Measurements from ENCODE around the gene APPL1. TPM values are rescaled to one million over a fixed set of nuclear protein-coding genes. Genes with fewer than 3 reads are reported as not detected.

Gene APPL1
- 10 to 100 TPM; 25.8 to 34.9 TPM for total RNA-seq

GRCh38 chr3:57227204-57227929, at the start of gene APPL1:
TSS of gene APPL1 (plus strand) at chr3:57227729. CDS start at chr3:57227884, 155 bp downstream.
- TF ChIP-seq, protein P1, sequence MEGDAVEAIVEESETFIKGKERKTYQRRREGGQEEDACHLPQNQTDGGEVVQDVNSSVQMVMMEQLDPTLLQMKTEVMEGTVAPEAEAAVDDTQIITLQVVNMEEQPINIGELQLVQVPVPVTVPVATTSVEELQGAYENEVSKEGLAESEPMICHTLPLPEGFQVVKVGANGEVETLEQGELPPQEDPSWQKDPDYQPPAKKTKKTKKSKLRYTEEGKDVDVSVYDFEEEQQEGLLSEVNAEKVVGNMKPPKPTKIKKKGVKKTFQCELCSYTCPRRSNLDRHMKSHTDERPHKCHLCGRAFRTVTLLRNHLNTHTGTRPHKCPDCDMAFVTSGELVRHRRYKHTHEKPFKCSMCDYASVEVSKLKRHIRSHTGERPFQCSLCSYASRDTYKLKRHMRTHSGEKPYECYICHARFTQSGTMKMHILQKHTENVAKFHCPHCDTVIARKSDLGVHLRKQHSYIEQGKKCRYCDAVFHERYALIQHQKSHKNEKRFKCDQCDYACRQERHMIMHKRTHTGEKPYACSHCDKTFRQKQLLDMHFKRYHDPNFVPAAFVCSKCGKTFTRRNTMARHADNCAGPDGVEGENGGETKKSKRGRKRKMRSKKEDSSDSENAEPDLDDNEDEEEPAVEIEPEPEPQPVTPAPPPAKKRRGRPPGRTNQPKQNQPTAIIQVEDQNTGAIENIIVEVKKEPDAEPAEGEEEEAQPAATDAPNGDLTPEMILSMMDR (IDR thresholded peaks at IDR 0.05): no peak
- Histone ChIP-seq H3K36me3 (no peaks in the 10 kb centered on the region), H3K9me3 (no peaks in the 10 kb centered on the region), H3K9ac (ENCODE audit: low read depth in 2 of 2, low read length in 2 of 2) (peak within 1 kb of the TSS; percentile 37 to 78), H3K27ac (peak within 1 kb of the TSS; percentile 91), H3K27me3 (no peaks in the 10 kb centered on the region), H3K4me1 (no peaks in the 10 kb centered on the region), H3K4me3 (peak within 1 kb of the TSS; percentile 70)
- DNase-seq: peak; percentile 94
- intact Hi-C loops (cut with DNase I): loop anchor here (5.0 kb wide), 1 partner anchor 60 kb away; the partner anchor contains the start of gene IL17RD

GRCh38 chr3:57179580-57180410, 47.7 kb upstream of the APPL1 start:
- TF ChIP-seq, protein P1 (IDR thresholded peaks at IDR 0.05): no peak
- H3K9ac ChIP-seq (ENCODE audit: low read depth in 2 of 2, low read length in 2 of 2): no peak overlapping the region
- DNase-seq: no peak
- H3K4me1 ChIP-seq: no peaks in the 10 kb centered on the region
- no peaks in the 10 kb centered on the region for H3K27me3 ChIP-seq
- no peak overlapping the region for H3K4me3 ChIP-seq
- intact Hi-C loops (cut with DNase I): loop anchor here (10.0 kb wide), 1 partner anchor 75 kb away; no protein-coding TSS in a partner anchor
- H3K36me3 ChIP-seq: no peaks in the 10 kb centered on the region
- H3K9me3 ChIP-seq: no peaks in the 10 kb centered on the region
- H3K27ac ChIP-seq: no peak overlapping the region

GRCh38 chr3:57184526-57184925, 43.0 kb upstream of the APPL1 start:
- Histone ChIP-seq H3K27ac (no peak overlapping the region), H3K4me1 (no peaks in the 10 kb centered on the region), H3K9ac (ENCODE audit: low read depth in 2 of 2, low read length in 2 of 2) (no peak overlapping the region), H3K36me3 (no peaks in the 10 kb centered on the region), H3K27me3 (no peaks in the 10 kb centered on the region), H3K9me3 (no peaks in the 10 kb centered on the region), H3K4me3 (no peak overlapping the region)
- TF ChIP-seq, protein P1 (IDR thresholded peaks at IDR 0.05): no peak
- DNase-seq: no peak
- intact Hi-C loops (cut with DNase I): no loop called here

GRCh38 chr3:57192028-57192427, 35.5 kb upstream of the APPL1 start:
- no peaks in the 10 kb centered on the region for H3K4me1 ChIP-seq
- H3K9ac ChIP-seq (ENCODE audit: low read depth in 2 of 2, low read length in 2 of 2): no peak overlapping the region
- no peak overlapping the region for H3K4me3 ChIP-seq
- no peak overlapping the region for H3K27ac ChIP-seq
- no peak for DNase-seq
- H3K9me3 ChIP-seq: no peaks in the 10 kb centered on the region
- TF ChIP-seq, protein P1 (IDR thresholded peaks at IDR 0.05): no peak
- H3K36me3 ChIP-seq: no peaks in the 10 kb centered on the region
- intact Hi-C loops (cut with DNase I): no loop called here
- H3K27me3 ChIP-seq: no peaks in the 10 kb centered on the region

- H3K9ac ChIP-seq (ENCODE audit: low read depth in 2 of 2, low read length in 2 of 2): no peak overlapping the region
- H3K36me3 ChIP-seq: no peaks in the 10 kb centered on the region
- no peaks in the 10 kb centered on the region for H3K27me3 ChIP-seq
- no peak overlapping the region for H3K27ac ChIP-seq
- intact Hi-C loops (cut with DNase I): no loop called here
- H3K4me3 ChIP-seq: no peak overlapping the region
- H3K9me3 ChIP-seq: no peaks in the 10 kb centered on the region
- H3K4me1 ChIP-seq: no peaks in the 10 kb centered on the region
- TF ChIP-seq, protein P1 (IDR thresholded peaks at IDR 0.05): no peak
- no peak for DNase-seq
Observed at GRCh38 chr3:57194641-57195040, 32.9 kb upstream of the APPL1 start.

All from colonic mucosa (tissue), 4 donors.